Peyer's patch (tissue), 4 donors: ENCODE data around the gene NXT1.

Experiments
- CTCF ChIP-seq, 6 experiments: fragments of 450-650 bp in 4 of 6; fragments of 200-600 bp in 2 of 6; sonication (generic) in 1 of 6; IDR thresholded peaks; one replicate each; pipeline ENCODE4 v1.5.1; 2017 to 2019; ENCODE audit warnings: antibody characterized with exemption in 6 of 6, mild to moderate bottlenecking in 3 of 6, moderate library complexity in 1 of 6
- POLR2A ChIP-seq, 2 donors: fragments of 450-650 bp; IDR thresholded peaks; one replicate each; pipeline ENCODE4 v1.5.1; 2017; ENCODE audit warnings: antibody characterized with exemption in 2 of 2, mild to moderate bottlenecking in 2 of 2, moderate library complexity in 2 of 2

- TF ChIP-seq CTCF (IDR thresholded peaks at IDR 0.05) (no peak), POLR2A (IDR thresholded peaks at IDR 0.05) (no peak)
Measured at GRCh38 chr20:23336476-23336875, 14.1 kb upstream of the NXT1 start.
